ENCODE measurements around the gene SDHC.
"Not testable (repeated sequence)": the region's sequence is repeated elsewhere in the genome, so short reads cannot be mapped to it uniquely, and the experiment has no call there.

SDHC gene

DNA sequence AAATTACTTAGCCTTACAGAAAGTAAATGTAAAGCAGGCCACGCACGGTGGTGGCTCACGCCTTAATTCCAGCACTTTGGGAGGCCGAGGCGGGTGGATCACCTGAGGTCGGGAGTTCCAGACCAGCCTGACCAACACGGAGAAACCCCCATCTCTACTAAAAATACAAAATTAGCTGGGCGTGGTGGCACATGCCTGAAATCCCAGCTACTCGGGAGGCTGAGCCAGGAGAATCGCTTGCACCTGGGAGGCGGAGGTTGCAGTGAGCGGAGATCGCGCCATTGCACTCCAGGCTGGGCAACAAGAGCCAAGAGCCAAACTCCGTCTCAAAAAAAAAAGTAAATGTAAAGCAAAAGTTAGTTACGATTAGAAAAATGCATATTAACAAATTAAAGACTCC, 75.0 kb downstream of the SDHC start:
- DNase-seq, result not testable (repeated sequence)

DNA sequence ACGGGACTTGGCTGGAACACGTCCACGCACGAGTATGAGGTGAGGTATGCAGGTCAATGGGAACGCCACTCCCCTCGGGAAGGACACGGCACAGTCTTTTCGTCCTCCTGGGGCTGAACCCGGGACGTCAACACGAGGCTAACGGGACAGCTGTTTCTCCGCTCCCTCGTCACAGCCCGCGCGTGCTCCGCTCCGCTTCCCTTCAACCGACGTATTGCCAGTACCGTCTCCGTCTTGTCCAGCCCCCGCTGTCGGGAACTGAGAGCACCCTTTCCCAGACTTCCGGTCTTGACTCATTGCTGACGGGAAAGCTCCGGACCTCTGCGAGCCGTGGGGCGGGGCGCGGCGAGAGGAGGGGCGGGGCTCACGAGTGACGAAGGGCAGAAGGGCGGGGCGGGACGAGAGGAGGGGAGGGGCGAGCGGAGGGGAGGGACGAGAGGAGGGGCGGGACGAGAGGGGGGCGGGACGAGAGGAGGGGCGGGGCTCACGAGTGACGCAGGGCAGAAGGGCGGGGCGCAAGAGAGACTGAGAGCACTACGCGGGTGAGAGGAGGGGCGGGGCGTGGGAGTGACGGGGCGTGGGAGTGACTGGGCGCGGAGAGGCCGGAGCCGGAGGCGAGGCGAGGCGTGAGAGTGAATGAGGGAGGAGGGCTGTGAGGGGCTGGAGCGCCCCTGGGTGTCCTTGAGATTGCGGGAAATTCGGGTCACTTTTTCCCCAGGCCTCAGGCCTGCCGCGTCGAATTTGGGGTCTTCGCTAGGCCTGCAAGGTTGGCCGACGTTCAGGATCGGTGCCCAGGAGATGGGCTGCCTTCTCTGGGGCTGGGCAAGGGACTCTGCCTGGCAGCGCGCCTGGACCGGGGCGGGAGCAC, 75.7 kb downstream of the SDHC start:
- DNase-seq, result peak; percentile 83

DNA sequence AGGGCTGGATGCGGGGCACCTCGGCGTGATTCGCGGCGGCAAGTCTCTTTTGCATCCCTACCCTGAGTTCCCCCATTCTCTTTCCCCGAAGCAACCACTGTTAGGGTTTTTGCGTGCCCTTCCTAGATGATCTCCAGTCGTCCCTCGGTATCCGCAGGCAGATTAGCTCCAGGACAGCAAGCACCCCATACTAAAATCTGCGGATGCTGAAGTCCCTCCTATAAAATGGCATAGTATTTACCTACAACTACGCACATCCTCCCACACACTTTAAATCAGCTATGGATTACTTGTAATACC, 76.3 kb downstream of the SDHC start:
- no peak for DNase-seq

DNA sequence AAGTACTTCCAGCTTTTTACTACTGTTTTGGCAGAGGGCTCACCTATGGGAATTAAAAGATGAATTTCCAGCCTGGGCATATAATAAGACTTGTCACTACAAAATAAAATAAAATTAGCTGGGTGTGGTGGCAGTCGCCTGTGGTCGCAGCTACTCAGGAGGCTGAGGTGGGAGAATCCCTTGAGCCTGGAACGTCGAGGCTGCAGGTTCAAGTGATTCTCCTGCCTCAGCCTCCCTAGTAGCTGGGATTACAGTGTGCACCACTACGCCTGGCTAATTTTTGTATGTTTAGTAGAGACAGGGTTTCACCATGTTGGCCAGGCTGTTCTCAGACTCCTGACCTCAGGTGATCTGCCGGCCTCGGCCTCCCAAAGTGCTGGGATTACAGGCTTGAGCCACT, 77.0 kb downstream of the SDHC start:
- DNase-seq, result not testable (repeated sequence)

DNA sequence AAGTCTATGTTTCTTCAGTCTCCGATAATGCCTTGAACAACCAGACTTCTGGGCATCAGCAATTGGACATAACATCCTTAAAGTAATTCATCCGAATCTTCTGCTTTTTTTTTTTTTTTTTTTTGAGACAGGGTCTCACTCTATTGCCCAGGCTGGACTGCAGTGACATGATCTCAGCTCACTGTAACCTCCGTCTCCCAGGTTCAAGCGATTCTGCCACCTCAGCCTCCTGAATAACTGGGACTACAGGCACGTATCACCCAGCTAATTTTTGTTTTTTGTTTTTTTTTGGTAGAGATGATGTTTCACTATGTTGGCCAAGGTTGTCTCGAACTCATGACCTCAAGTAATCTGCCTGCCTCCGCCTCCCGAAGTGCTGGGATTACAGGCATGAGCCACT, 77.4 kb downstream of the SDHC start:
- no peak for DNase-seq

DNA sequence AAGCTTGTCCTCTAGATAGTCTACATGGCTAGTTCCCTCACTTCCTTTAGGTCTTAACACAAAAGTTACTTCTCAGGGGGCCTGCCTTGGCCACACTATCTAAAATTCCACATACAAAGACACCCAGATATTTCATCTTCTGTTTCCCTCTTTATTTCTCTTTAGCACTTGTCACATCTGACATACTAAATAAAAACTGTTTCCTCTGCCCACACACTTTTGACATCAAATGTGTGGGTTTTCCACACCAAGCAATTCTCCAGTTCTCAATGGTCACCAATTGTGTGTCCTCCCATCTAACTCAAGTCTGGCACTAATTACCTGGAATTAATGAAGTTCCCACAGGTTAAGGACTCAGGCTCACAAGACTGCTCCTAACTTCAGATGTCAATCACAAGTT, 79.0 kb downstream of the SDHC start:
- no peak for DNase-seq

DNA sequence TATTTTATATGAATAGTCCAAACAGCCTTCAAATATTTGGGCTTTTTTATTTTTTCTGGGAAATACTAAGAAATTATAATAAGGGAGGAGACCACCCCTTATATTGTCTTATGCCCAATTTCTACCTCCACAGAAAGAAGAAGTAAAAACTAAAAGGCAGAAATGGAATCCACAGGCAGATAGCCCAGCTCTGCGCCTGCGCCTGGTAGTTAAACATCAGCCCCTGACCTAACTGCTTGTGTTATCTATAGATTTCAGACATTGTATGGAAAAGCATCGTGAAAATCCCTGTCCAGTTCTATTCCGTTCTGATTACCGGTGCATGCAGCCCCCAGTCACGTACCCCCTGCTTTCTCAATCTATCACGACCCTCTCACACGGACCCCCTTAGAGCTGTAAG, 82.9 kb downstream of the SDHC start:
- not testable (repeated sequence) for DNase-seq

DNA sequence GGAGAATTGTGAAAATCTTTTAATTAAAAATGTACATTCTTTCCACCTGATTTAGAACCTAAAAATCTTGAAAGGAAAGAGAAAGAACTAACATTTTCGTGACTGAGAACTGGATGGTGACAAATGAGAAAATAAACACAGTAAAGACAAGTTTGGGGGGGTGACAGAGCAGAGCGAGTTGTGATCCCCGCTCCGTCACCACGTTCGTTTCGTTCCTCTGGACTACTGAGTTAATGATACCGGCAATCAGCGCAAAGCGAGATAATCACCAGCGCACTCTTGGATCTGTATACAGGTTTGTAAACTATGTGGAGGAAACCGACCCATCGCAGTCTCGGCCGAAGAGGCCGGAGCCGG, 84.7 kb downstream of the SDHC start:
- no peak for DNase-seq

DNA sequence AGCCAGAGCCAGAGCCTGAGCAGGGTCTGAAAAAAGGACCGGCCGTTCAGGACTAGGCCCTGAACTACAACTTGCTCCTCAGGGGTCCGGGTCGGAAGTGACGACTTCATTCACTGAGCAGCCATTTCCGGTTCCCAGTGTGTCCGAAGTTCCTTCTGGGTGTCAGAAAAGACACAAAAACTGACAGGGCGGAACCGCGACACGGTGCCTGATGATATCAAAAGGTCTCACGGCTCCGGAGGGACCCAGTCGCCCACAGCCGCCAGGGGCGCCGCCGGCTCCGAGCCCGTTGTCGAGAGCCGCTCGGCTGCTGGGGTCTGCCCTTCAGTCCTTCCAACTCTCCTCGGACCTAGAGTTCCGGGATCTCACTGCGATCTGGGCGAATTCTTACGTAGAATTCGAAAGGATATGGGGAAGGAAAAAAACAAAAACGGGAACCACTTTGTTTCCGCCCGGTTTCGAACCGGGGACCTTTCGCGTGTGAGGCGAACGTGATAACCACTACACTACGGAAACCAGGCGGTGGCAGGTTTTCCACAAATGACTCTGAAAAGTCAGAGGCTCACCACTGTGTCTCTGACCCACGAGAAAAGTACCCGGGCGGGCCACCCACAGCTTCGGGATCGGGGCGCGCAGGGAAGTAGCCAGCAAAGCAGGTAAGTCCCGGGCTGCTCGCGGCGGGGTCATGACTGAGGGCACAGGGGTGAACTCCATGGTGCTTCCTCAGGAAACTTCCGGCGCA, 85.2 kb downstream of the SDHC start:
- peak; percentile 85 for DNase-seq

DNA sequence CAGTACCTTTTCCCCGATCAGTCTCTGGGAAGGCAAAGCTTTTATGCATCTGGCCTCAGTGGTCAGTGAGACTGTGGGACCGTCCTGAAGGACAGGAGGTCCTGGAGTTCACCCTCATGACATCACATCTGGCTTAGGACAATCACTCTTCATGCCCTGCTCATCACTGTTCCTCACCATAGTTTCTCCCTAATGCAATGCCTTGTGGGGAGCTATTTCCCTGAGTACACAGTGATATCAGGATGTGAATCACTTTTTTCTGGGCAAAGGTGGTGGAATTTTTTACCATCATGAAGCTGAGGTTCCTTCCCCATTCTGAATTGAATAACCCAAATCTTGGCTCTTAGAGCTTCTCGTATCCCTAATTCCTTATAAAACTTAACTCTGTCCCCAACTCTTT, 88.3 kb downstream of the SDHC start:
- no peak for DNase-seq

DNA sequence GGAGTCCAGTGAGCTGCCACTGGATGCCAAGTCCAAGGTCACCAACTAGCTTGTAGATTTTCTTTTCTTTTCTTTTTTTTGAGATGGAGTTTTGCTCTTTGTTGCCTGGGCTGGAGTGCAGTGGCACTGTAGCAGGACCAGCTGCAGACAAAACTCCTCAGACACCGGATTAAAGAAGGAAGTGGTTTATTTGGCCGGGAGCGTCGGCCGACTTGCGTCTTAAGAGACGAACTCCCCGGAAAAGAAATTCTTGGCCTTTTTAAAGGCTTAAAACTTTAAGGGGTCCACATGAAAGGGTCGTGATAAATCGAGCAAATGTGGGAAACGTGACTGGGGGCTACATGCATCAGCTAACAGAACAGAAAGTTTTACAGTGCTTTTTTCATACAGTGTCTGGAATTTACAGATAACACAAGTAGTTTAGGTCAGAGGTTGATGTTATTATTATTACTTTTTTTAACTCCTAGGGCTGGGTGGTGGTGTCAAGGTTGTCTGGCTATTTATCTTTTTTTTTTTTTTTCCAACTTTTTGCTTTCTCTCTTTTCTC, 89.9 kb downstream of the SDHC start:
- no peak for DNase-seq

DNA sequence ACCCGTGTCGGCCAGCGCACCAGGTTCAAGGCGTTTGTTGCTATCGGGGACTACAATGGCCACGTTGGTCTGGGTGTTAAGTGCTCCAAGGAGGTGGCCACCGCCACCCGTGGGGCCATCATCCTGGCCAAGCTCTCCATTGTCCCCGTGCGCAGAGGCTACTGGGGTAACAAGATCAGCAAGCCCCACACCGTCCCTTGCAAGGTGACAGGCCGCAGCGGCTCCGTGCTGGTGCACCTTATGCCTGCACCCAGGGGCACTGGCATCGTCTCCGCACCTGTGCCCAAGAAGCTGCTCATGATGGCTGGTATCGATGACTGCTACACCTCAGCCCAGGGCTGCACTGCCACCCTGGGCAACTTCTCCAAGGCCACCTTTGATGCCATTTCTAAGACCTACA, 92.4 kb downstream of the SDHC start:
- not testable (repeated sequence) for DNase-seq

DNA sequence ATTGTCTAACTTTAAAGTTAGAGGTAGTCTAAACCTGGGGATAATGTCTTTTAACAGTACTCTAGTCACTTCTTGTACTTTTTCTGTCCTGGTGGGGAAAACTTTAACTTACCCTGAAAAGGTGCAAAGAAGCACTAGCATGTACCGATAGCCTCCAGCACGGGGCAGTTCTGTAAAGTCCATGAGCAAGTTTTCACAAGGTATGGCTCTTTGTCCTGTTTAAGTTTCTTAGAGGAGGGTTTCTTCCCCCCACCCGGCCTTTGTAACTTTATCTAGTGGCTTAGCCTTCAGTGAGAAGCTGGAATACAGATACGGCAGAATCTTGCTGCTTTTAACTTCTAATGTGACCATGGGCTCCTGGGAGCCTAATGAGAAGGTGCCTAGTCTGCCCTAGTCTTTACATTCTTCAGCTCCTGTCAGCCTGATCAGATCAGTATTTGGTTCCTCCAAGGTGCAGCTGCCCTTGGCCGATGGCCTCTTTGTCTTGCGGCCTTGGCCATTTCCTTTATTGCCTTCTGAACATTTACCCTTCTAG, 93.3 kb downstream of the SDHC start:
- DNase-seq, result no peak

DNA sequence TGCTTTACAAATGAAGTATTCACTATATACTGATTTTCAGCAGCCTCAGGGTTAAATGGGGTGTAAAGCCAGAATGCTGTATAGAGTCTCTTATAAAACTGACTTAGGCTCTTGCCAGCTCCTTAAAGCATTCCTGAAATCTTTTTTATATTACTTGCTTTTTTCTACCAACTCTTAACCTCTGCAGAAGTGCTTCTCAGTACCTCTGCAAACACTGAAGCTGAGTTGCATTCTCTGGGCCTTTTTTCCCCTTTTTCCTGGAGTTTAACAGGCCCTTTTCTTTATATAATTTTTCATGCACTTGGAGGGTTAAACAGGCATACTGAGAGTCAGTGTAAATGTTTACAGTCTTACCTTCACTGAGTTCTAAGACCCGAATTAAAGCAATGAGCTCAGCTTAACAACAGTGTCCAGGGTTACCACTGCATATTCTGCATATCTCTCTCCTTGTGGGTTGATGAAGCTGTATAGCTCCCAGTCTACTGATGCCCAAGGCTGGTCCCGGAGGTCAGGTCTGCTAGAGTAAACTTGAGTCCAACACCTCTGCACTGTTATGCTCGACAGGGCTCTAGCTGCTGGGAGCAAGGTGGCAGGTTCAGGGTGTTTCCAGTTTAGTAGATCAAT, 94.4 kb downstream of the SDHC start:
- DNase-seq, result no peak

DNA sequence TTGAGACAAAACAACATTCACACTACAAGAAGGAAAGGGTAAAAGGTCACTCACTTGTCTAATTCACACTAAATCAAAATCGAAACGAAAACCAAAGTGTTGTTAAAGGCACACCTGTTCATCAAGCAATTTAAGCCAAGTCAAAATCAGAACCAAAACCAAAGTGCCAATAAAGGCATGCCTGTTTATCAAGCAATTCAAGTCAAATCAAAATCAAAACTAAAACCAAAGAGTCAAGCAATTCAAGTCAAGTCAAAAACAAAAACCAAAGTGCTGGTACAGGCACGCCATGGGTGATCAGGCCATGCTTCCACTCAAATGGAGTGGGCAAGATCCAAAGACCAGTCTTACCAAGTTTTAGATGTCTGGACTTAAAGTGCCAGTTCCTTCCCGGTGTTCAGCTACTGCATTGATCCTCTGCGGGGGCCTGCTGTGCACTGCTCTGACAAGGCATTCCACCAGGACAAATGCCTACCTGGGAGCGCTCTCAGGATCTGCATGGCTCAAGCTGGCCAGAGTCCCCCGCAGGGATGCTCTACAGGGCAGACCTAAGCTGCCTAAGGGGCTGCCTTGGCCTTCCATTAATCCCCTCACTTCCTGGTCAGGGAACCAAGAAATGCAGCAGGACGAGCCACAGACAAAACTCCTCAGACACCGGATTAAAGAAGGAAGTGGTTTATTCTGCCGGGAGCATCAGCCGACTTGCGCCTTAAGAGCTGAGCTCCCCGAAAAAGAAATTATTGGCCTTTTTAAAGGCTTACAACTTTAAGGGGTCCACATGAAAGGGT, 95.9 kb downstream of the SDHC start:
- DNase-seq, result not testable (repeated sequence)

DNA sequence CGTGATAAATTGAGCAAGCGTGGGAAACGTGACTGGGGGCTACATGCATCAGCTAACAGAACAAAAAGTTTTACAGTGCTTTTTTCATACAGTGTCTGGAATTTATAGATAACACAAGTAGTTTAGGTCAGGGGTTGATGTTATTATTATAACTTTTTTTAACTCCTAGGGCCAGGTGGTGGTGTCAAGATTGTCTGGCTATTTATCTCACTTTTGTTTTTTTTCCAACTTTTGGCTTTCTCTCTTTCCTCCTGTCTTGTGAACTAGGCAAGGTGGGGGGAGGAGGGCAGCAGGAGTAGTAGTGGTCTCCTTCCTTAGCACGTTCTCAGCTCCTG, 96.4 kb downstream of the SDHC start:
- not testable (repeated sequence) for DNase-seq

Measured in NCI-H2029 treated with DMSO at 0.1 percent for 48 hours (cell line).